ENCODE measurements around the gene FASN.

- no peak for TF ChIP-seq CTCF (conservative IDR thresholded peaks at IDR 0.05 in 1 of 2, IDR thresholded peaks at IDR 0.05 in 1 of 2; ENCODE audit: low read depth in 1 of 2, low read length in 2 of 2)
- no peak for TF ChIP-seq EZH2 (IDR thresholded peaks at IDR 0.05; ENCODE audit: low read length, missing control alignments)
Observed at GRCh38 chr17:82108038-82108437, 10.0 kb upstream of the FASN start.
